OCI-LY7 (cell line): ENCODE measurements around the gene AWAT1.

Experiments
- CTCF ChIP-seq: fragments of 200-600 bp; sonication (generic); conservative IDR thresholded peaks from 2 replicates; pipeline ENCODE4 v1.5.1; 2014; ENCODE audit warnings: mild to moderate bottlenecking, antibody characterized with exemption, low read length, moderate library complexity, mixed read lengths
- EZH2phosphoT487 ChIP-seq: fragments of 200-600 bp; sonication (generic); IDR thresholded peaks from 2 replicates; pipeline ENCODE4 v1.6.1; 2018; ENCODE audit warnings: low read depth, borderline replicate concordance, mild to moderate bottlenecking, mixed run types, antibody characterized with exemption, low read length, moderate library complexity, mixed read lengths

GRCh38 chrX:70254909-70255308, 20.5 kb downstream of the AWAT1 start:
- TF ChIP-seq CTCF (no peak), EZH2phosphoT487 (no peak)
